ENCODE measurements around the gene SLIT3.

SLIT3 gene

GRCh38 chr5:169099801-169100734 is 200.9 kb downstream of the SLIT3 start:
- no peak for TF ChIP-seq ZNF16 (tag by site-specific recombination; IDR thresholded peaks at IDR 0.05; ENCODE audit: low read depth)
- no peak for TF ChIP-seq ZSCAN4 (tag by site-specific recombination; IDR thresholded peaks at IDR 0.05)
- no peak for TF ChIP-seq ZFP69B (tag by site-specific recombination; IDR thresholded peaks at IDR 0.05)
- no peak for TF ChIP-seq ZNF747 (tag by site-specific recombination; IDR thresholded peaks at IDR 0.05)
- TF ChIP-seq ZNF426 (tag by site-specific recombination; IDR thresholded peaks at IDR 0.05), result no peak
- no peak for TF ChIP-seq RBAK (tag by site-specific recombination; IDR thresholded peaks at IDR 0.05)
- 0 out of 2 replicates have a peak, but pooled peaks have one; percentile 9 for TF ChIP-seq ZNF341 (tag by site-specific recombination; IDR thresholded peaks at IDR 0.05; ENCODE audit: low read depth)
- no peak for TF ChIP-seq REPIN1 (tag by site-specific recombination; IDR thresholded peaks at IDR 0.05; ENCODE audit: low read depth)
- no peak for TF ChIP-seq ZNF202 (tag by site-specific recombination; IDR thresholded peaks at IDR 0.05; ENCODE audit: borderline replicate concordance)
- TF ChIP-seq ZBTB8A (tag by site-specific recombination; IDR thresholded peaks at IDR 0.05), result 0 out of 2 replicates have a peak, but pooled peaks have one; percentile 33
- TF ChIP-seq ZNF777 (tag by site-specific recombination; IDR thresholded peaks at IDR 0.05; ENCODE audit: borderline replicate concordance), result no peak
- peak; percentile 15; the same call in 1 of the 2 replicates for TF ChIP-seq REST (tag by site-specific recombination; IDR thresholded peaks at IDR 0.05)
- Histone ChIP-seq H3K4me1 (ENCODE audit: control insufficient read depth, insufficient read depth, low read length) (peaks cover 12% of the 10 kb centered on the region), H3K36me3 (ENCODE audit: control insufficient read depth in 2 of 2, insufficient read depth in 1 of 2, low read length in 2 of 2) (no peaks in the 10 kb centered on the region), H3K4me3 (ENCODE audit: low read depth, low read length) (no peak overlapping the region), H3K9me3 (ENCODE audit: control insufficient read depth, insufficient read depth, low read depth, low read length) (no peaks in the 10 kb centered on the region), H3K27ac (ENCODE audit: extremely low read depth, low read depth, low read length) (no peak overlapping the region)
- CTCF ChIA-PET, result interaction anchor here (0.6 kb wide), 1 partner anchor 634 kb away, joined by 3 read pairs; no protein-coding TSS in a partner anchor
- POLR2A ChIA-PET, result no interaction called here

GRCh38 chr5:169098331-169099121 is 202.4 kb downstream of the SLIT3 start:
- no peak overlapping the region for H3K27ac ChIP-seq (ENCODE audit: extremely low read depth, low read depth, low read length)
- no peaks in the 10 kb centered on the region for H3K9me3 ChIP-seq (ENCODE audit: control insufficient read depth, insufficient read depth, low read depth, low read length)
- CTCF ChIA-PET, result interaction anchor here (0.6 to 1.2 kb wide), 4 partner anchors 136 to 1120 kb away, joined by 3 read pairs; no protein-coding TSS in a partner anchor
- H3K36me3 ChIP-seq (ENCODE audit: control insufficient read depth in 2 of 2, insufficient read depth in 1 of 2, low read length in 2 of 2), result no peaks in the 10 kb centered on the region
- no peak for TF ChIP-seq ZFP41 (tag by site-specific recombination; IDR thresholded peaks at IDR 0.05; ENCODE audit: borderline replicate concordance)
- TF ChIP-seq MEIS1 (CRISPR knock-in tag; IDR thresholded peaks at IDR 0.05; ENCODE audit: borderline replicate concordance), result no peak
- no peak overlapping the region for H3K4me3 ChIP-seq (ENCODE audit: low read depth, low read length)
- H3K4me1 ChIP-seq (ENCODE audit: control insufficient read depth, insufficient read depth, low read length), result peaks cover 12% of the 10 kb centered on the region
- POLR2A ChIA-PET, result no interaction called here
